ENCODE measurements around the gene ZNF473. TPM values are rescaled to one million over a fixed set of nuclear protein-coding genes. Genes with fewer than 3 reads are reported as not detected.
"Not testable (repeated sequence)": the region's sequence is repeated elsewhere in the genome, so short reads cannot be mapped to it uniquely, and the experiment has no call there.

Gene ZNF473
- total RNA-seq, 8 experiments from 2014 or later = 7.5 to 12.7 (median 8.9) TPM

GRCh38 chr19:50098892-50099291, 73.1 kb downstream of the ZNF473 start:
- ATAC-seq (replicated peaks in 6 of 8); in situ Hi-C loops (cut with MboI; ENCODE audit: low pct_unique_long_range_greater_than_20kb in 2 of 9, low sequenced_read_pairs in 9 of 9, unreplicated experiment in 9 of 9); H3K4me1 ChIP-seq (replicated peaks in 1 of 2); H3K27ac ChIP-seq; H3K4me3 ChIP-seq: not testable (repeated sequence)
- no CpG with 5 or more reads among the region's 14 CpGs for WGBS, 10 experiments

DNA sequence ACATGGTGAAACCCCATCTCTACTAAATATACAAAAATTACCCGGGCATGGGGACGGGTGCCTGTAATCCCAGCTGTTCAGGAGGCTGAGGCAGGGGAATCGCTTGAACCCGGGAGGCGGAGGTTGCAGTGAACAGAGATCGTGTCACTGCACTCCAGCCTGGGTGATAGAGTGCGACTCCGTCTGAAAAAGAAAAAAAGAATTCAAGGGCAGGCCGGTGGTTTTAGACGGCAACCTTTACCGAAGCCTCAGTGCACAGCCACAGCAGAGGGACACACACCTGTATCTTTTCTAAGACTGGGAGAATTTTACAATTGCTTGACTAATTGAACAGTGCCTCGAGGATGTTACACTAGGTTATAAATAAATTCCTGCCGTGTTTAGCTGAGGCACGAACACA, 73.9 kb downstream of the ZNF473 start:
- ATAC-seq (replicated peaks in 6 of 8); in situ Hi-C loops (cut with MboI; ENCODE audit: low pct_unique_long_range_greater_than_20kb in 2 of 9, low sequenced_read_pairs in 9 of 9, unreplicated experiment in 9 of 9); H3K27ac ChIP-seq; H3K4me3 ChIP-seq; H3K4me1 ChIP-seq (replicated peaks in 1 of 2): not testable (repeated sequence)
- WGBS, 10 experiments = no CpG with 5 or more reads among the region's 14 CpGs

DNA sequence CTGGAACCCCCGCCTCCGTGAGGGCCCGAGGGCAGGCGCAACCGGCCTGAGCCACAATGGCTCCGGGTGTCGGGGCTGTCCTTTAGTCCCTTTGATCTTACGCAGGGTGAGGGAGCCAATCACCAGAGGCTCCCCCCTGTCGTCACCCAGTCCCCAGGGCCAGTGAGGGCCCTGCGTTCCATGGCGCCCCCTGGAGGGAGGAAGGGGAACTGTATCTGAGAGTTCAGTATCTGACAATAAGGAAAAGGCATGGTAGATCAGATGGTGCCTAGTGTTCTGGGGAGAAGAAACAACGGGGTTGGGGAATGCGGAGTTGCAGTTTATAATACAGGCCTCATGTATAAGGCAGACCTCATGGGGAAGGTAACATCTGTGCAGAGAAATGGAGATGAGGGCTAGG, 75.1 kb downstream of the ZNF473 start:
- H3K4me1 ChIP-seq (replicated peaks in 1 of 2); H3K4me3 ChIP-seq; ATAC-seq (replicated peaks in 6 of 8); H3K27ac ChIP-seq; in situ Hi-C loops (cut with MboI; ENCODE audit: low pct_unique_long_range_greater_than_20kb in 2 of 9, low sequenced_read_pairs in 9 of 9, unreplicated experiment in 9 of 9): not testable (repeated sequence)
- no CpG with 5 or more reads among the region's 13 CpGs for WGBS, 10 experiments

Other genes starting within 250 kb of the ZNF473 start
- gene FUZ, start 212.7 kb upstream of the ZNF473 start, total RNA-seq = 10 to 100 TPM in 7 of 8 experiments, 1 to 10 TPM in 1; 9.9 to 27.1 (median 16.2) TPM
- gene MED25, start 207.7 kb upstream of the ZNF473 start, total RNA-seq = 10 to 100 TPM; 16.4 to 38.0 (median 24.5) TPM
- 100 to 1,000 TPM in 7 of 8 experiments, 10 to 100 TPM in 1; 60.1 to 215 (median 135) TPM for gene PTOV1, start 174.8 kb upstream of the ZNF473 start, total RNA-seq
- gene PNKP, start 158.4 kb upstream of the ZNF473 start, total RNA-seq = 10 to 100 TPM; 22.8 to 85.2 (median 29.9) TPM
- gene AKT1S1, start 148.7 kb upstream of the ZNF473 start, total RNA-seq = 10 to 100 TPM in 7 of 8 experiments, 1 to 10 TPM in 1; 8.2 to 59.3 (median 18.3) TPM
- 10 to 100 TPM; 14.3 to 31.0 (median 19.8) TPM for gene TBC1D17, start 148.3 kb upstream of the ZNF473 start, total RNA-seq
- under 1 TPM; 0.21 to 0.99 (median 0.35) TPM for gene IL4I1, start 129.1 kb upstream of the ZNF473 start, total RNA-seq
- gene ATF5, start 96.8 kb upstream of the ZNF473 start, total RNA-seq = 100 to 1,000 TPM in 2 of 8 experiments, 10 to 100 TPM in 6; 16.7 to 141 (median 52.8) TPM
- gene NUP62, start 96.5 kb upstream of the ZNF473 start, total RNA-seq = 10 to 100 TPM; 26.2 to 67.4 (median 31.6) TPM
- under 1 TPM in 3 of 8 experiments, not detected in 5; 0.09 to 0.13 (median 0.09) TPM for gene SIGLEC11, start 64.8 kb upstream of the ZNF473 start, total RNA-seq
- gene VRK3, start 633 bp upstream of the ZNF473 start, total RNA-seq = 10 to 100 TPM; 28.3 to 46.5 (median 34.7) TPM
- not detected for gene IZUMO2, start 137.3 kb downstream of the ZNF473 start, total RNA-seq
- gene MYH14, start 177.6 kb downstream of the ZNF473 start, total RNA-seq = 1 to 10 TPM in 3 of 8 experiments, under 1 TPM in 5; 0.18 to 2.2 (median 0.54) TPM